A172 (cell line): ENCODE results near the gene DEDD2. TPM values are rescaled to one million over a fixed set of nuclear protein-coding genes. Genes with fewer than 3 reads are reported as not detected.

Source experiments
- total RNA-seq: library from RNA; depleted of rRNA; stranded (reverse); fragments of >200 nt; shearing (Covaris generic); gene quantifications from 2 replicates; pipeline ENCODE4 v1.2.3, GENCODE V29; 2014; rRNA removed

Gene DEDD2
- total RNA-seq, 1 experiment from 2014 or later: 75.4 TPM

Other genes with a start within 250 kb of the DEDD2 start
- gene ATP1A3, start 223.4 kb downstream of the DEDD2 start, total RNA-seq: 0.76 and 0.86 TPM in 2 replicates
- 0.76 and 1.9 TPM in 2 replicates for gene GRIK5, start 147.5 kb downstream of the DEDD2 start, total RNA-seq
- 24.4 and 26.8 TPM in 2 replicates for gene ZNF574, start 141.5 kb downstream of the DEDD2 start, total RNA-seq
- 0.05 TPM in 1 of 2 replicates, not detected in the other for gene POU2F2, start 85.2 kb downstream of the DEDD2 start, total RNA-seq
- gene ZNF526, start 2.6 kb upstream of the DEDD2 start, total RNA-seq: 12.6 and 20.6 TPM in 2 replicates
- 25.7 and 34.0 TPM in 2 replicates for gene GSK3A, start 24.9 kb upstream of the DEDD2 start, total RNA-seq
- 43.6 and 52.8 TPM in 2 replicates for gene ERF, start 37.5 kb upstream of the DEDD2 start, total RNA-seq
- gene CIC, start 51.6 kb upstream of the DEDD2 start, total RNA-seq: 25.3 and 48.5 TPM in 2 replicates
- 2.2 and 3.7 TPM in 2 replicates for gene PRR19, start 84.5 kb upstream of the DEDD2 start, total RNA-seq
- 144 and 170 TPM in 2 replicates for gene PAFAH1B3, start 84.9 kb upstream of the DEDD2 start, total RNA-seq
- gene TMEM145, start 95.6 kb upstream of the DEDD2 start, total RNA-seq: not detected in 2 replicates
- 11.3 and 11.4 TPM in 2 replicates for gene MEGF8, start 108.0 kb upstream of the DEDD2 start, total RNA-seq
- 0.34 and 2.8 TPM in 2 replicates for gene CNFN, start 172.6 kb upstream of the DEDD2 start, total RNA-seq
- 1.2 TPM in 1 of 2 replicates, not detected in the other for gene LIPE, start 209.7 kb upstream of the DEDD2 start, total RNA-seq
- gene CXCL17, start 225.3 kb upstream of the DEDD2 start, total RNA-seq: not detected in 2 replicates